Osteocyte (in vitro differentiated cells): Measurements from ENCODE around the gene STK11IP. TPM values are rescaled to one million over a fixed set of nuclear protein-coding genes. Genes with fewer than 3 reads are reported as not detected.

Experiments used
- DNase-seq: peaks from one replicate; pipeline ENCODE4 v3.0.0; 2021; ENCODE audit warnings: mixed read lengths; ENCODE audit not compliant: unreplicated experiment; ENCODE audit errors: extremely low spot score
- H3K27ac Mint-ChIP-seq: one replicate; pipeline ENCODE4 v1.8.0; 2021; ENCODE audit warnings: mild to moderate bottlenecking, mixed read lengths; ENCODE audit not compliant: unreplicated experiment
- H3K27me3 Mint-ChIP-seq: one replicate; pipeline ENCODE4 v1.8.0; 2021; ENCODE audit warnings: mixed read lengths; ENCODE audit not compliant: unreplicated experiment
- H3K36me3 Mint-ChIP-seq: one replicate; pipeline ENCODE4 v1.8.0; 2021; ENCODE audit warnings: mixed read lengths; ENCODE audit not compliant: unreplicated experiment
- H3K4me1 Mint-ChIP-seq: one replicate; pipeline ENCODE4 v1.8.0; 2021; ENCODE audit warnings: mixed read lengths; ENCODE audit not compliant: unreplicated experiment
- H3K4me3 Mint-ChIP-seq: one replicate; pipeline ENCODE4 v1.8.0; 2021; ENCODE audit warnings: mild to moderate bottlenecking, moderate library complexity, mixed read lengths; ENCODE audit not compliant: unreplicated experiment
- H3K9me3 Mint-ChIP-seq: one replicate; pipeline ENCODE4 v1.8.0; 2021; ENCODE audit warnings: mixed read lengths; ENCODE audit not compliant: unreplicated experiment
- total RNA-seq: library from RNA; stranded (reverse); gene quantifications from 2 replicates; pipeline ENCODE4 v1.2.1, GENCODE V29; 2021
- TF ChIP-seq, protein P1 (sequence below): fragments of 200-600 bp; sonication (generic); IDR thresholded peaks from 2 replicates; pipeline ENCODE4 v1.5.0; 2021; ENCODE audit warnings: antibody characterized with exemption, mild to moderate bottlenecking, moderate library complexity

Gene STK11IP
- total RNA-seq, 1 donor from 2014 or later = 42.7 TPM

DNA sequence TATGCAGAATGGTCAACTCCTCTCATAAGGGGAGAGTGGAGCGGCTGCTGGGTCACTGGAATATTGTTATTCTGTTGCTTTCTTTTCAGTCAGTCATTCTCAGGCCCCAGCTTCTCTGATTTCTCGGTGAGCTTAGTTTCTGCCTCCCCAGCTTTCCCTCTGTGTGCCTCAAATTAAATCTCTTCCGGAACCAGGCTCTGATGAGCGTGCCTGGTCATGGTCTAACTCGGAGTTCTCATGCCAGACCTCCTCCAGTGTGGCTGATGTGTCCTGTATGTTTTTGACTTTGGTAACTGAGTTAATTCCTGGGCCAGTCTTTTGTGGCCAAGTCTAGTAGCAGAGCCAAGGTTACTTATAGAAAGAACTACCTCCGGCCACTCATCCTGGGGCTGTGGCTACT is 4.9 kb upstream of the STK11IP start:
- H3K9me3 Mint-ChIP-seq = no peaks in the 10 kb centered on the region
- no peaks in the 10 kb centered on the region for H3K27me3 Mint-ChIP-seq
- DNase-seq = no peak
- TF ChIP-seq, protein P1, sequence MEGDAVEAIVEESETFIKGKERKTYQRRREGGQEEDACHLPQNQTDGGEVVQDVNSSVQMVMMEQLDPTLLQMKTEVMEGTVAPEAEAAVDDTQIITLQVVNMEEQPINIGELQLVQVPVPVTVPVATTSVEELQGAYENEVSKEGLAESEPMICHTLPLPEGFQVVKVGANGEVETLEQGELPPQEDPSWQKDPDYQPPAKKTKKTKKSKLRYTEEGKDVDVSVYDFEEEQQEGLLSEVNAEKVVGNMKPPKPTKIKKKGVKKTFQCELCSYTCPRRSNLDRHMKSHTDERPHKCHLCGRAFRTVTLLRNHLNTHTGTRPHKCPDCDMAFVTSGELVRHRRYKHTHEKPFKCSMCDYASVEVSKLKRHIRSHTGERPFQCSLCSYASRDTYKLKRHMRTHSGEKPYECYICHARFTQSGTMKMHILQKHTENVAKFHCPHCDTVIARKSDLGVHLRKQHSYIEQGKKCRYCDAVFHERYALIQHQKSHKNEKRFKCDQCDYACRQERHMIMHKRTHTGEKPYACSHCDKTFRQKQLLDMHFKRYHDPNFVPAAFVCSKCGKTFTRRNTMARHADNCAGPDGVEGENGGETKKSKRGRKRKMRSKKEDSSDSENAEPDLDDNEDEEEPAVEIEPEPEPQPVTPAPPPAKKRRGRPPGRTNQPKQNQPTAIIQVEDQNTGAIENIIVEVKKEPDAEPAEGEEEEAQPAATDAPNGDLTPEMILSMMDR = no peak
- H3K4me1 Mint-ChIP-seq = peaks cover 30% of the 10 kb centered on the region
- H3K36me3 Mint-ChIP-seq = no peaks in the 10 kb centered on the region
- no peak overlapping the region for H3K27ac Mint-ChIP-seq
- H3K4me3 Mint-ChIP-seq = no peak overlapping the region

DNA sequence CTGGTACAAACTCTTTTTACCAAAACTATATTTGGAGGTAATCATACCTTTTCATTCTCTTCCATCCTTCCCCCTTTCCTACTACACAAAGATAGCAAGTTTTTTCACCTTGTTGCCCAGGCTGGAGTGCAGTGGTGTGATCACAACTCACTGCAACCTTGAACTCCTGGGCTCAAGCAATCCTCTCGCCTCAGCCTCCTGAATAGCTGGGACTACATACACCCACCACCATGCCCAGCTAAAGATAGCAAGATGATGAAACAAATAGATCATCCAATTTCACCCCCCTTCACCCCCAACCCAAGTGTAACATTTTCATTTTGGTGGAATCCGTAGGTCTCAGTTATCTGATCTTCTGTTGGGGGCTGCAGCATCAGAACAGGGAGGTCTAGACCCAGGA is 4.5 kb upstream of the STK11IP start:
- H3K4me3 Mint-ChIP-seq = no peak overlapping the region
- H3K4me1 Mint-ChIP-seq = peaks cover 32% of the 10 kb centered on the region
- H3K27me3 Mint-ChIP-seq = no peaks in the 10 kb centered on the region
- TF ChIP-seq, protein P1 = no peak
- no peak for DNase-seq
- no peaks in the 10 kb centered on the region for H3K36me3 Mint-ChIP-seq
- no peak overlapping the region for H3K27ac Mint-ChIP-seq
- H3K9me3 Mint-ChIP-seq = no peaks in the 10 kb centered on the region

DNA sequence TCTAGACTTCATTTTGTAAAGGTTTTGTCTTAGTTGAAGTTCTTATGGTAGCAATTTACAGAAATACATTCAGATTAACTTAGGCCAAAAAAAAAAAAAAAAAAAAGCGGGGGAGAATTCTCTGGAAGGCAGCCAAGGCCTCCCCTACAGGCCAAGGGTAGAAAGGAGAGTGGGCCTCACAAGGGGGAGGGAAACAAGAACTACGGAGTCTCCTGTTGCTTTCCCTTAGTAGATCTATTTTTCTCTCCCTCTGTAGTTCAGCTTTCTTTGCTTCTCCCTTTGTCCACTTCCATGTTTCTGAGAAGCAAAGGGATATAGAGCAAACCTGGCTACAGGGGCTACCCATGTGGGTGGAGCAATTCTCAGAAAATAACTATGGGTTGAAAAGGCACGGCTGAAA is 2.4 kb upstream of the STK11IP start:
- Mint-ChIP-seq H3K36me3 (no peaks in the 10 kb centered on the region), H3K4me3 (no peak overlapping the region), H3K4me1 (peaks cover 40% of the 10 kb centered on the region), H3K27me3 (no peaks in the 10 kb centered on the region), H3K9me3 (no peaks in the 10 kb centered on the region), H3K27ac (peak overlapping the region; percentile 100)
- no peak for DNase-seq
- TF ChIP-seq, protein P1 = no peak

DNA sequence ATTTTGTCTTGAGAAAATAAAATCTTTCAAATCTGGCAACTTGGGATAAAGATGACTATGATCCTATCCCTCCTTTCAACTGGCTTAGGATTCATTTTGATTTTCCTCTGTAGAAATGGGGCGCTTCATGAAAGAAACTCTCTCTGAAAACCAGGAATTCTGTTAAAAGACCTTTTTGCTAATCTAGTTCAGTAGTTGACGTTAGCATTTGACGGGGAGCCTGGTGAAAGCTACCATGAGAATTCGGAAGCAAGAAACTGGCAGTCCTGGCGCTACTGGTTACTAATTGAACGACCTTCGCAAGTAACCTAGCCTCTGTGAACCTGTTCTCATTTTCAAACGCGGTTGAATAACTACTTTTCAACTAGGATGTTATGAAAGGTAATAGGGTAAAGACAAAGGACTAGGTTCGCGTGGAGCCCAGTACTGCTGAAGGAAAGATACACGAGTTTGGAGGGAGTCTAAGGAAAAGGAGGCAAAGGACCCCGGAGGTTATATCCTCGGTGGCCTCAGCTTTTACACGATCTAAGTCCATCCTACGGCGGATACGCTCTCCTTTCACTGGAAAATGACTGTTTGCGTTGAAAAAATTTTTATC is 604 bp upstream of the STK11IP start:
- peak overlapping the region; percentile 98 for H3K4me3 Mint-ChIP-seq

DNA sequence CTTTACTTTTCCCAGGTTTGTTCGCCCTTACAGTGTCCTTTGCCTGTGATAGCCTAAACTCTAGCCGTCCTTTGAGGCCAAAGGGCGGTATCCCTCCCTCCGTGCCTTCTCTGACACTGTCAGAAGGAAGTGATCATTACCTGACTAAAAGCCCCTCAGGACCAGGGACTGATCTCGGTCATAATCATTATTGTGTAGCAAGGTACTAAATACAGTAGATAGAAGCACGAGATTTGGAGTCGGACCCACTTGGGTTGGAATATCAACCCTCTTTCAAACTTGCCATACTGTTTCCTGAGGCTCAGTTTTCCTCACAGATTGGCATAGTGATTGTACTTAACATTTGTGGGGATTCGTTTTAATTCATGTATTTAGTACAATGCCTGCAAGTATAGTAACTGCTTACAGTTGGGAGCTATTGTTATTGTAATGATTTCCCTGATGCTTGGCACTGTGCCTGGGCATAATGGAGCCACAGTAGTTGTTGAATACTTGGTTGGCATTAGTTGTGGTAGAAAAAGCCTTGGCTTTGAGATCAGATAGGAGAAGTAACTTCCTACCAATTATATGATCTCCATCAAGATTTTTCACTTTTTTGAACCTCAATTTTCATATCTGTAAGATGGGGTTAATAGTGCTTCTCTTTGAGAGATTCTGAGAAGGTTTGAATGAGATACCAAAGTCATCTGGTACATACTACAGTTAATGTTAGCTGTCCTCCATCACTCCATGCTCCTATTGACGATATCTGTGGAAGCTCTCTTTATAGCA is 836 bp downstream of the STK11IP start:
- no peak for DNase-seq

More for the DNA sequence above, 604 bp upstream of the STK11IP start:
- no peak for DNase-seq
- peaks cover 40% of the 10 kb centered on the region for H3K4me1 Mint-ChIP-seq
- TF ChIP-seq, protein P1 = no peak
- peaks cover 9% of the 10 kb centered on the region for H3K36me3 Mint-ChIP-seq
- H3K27me3 Mint-ChIP-seq = no peaks in the 10 kb centered on the region
- H3K27ac Mint-ChIP-seq = peak overlapping the region; percentile 100
- no peaks in the 10 kb centered on the region for H3K9me3 Mint-ChIP-seq

More for the DNA sequence above, 836 bp downstream of the STK11IP start:
- Mint-ChIP-seq H3K4me3 (peak overlapping the region; percentile 98), H3K27ac (peak overlapping the region; percentile 100), H3K4me1 (peaks cover 40% of the 10 kb centered on the region), H3K36me3 (peaks cover 15% of the 10 kb centered on the region), H3K27me3 (no peaks in the 10 kb centered on the region), H3K9me3 (no peaks in the 10 kb centered on the region)
- TF ChIP-seq, protein P1 = no peak
